ENCODE data around the gene NME4.

GRCh38 chr16:396605-397004 is 394 bp upstream of the NME4 start:
- TF ChIP-seq EZH2 (IDR thresholded peaks at IDR 0.05; ENCODE audit: borderline replicate concordance, low read length) = no peak
- TF ChIP-seq CTCF (conservative IDR thresholded peaks at IDR 0.05 in 1 of 2, IDR thresholded peaks at IDR 0.05 in 1 of 2; ENCODE audit: extremely low read depth in 1 of 2, insufficient read depth in 1 of 2, low read depth in 1 of 2, low read length in 2 of 2) = no peak

Data from mammary epithelial cell (primary cell).